ENCODE data around the gene ARFRP1.
"Not testable (repeated sequence)": the region's sequence is repeated elsewhere in the genome, so short reads cannot be mapped to it uniquely, and the experiment has no call there.

Gene ARFRP1

DNA sequence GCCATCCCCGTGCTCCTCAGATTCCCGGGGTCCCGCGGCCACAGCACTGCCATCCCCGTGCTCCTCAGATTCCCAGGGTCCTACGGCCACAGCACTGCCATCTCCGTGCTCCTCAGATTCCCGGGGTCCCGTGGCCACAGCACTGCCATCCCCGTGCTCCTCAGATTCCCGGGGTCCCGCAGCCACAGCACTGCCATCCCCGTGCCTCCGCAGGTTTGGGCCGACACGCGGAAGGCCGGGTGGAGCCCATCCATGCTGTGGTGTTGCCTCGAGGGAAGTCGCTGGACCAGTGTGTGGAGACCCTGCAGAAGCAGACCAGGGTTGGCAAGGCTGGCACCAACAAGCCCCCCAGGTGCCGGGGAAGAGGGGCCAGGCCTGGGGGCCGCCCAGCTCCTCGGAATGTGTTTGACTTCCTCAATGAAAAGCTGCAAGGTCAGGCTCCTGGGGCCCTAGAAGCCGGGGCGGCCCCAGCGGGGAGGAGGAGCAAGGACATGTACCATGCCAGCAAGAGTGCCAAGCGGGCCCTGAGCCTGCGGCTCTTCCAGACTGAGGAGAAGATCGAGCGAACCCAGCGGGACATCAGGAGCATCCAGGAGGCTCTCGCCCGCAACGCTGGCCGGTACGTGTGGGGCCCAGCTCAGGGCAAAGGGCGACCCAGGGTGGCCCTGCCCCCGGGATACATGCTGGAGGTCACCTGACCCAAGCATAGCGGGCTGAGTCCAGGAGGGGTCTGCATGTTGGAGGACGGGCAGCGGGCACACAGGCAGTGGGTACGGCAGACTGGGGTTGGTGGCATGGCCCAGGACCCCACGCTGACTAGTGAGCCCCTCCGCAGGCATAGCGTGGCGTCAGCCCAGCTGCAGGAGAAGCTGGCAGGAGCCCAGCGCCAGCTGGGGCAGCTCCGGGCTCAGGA is 27.4 kb upstream of the ARFRP1 start:
- intact Hi-C loops (cut with DNase I) = no loop called here
- peak in 5 of 10 donors; percentile 38 to 93 (median 78) for DNase-seq

DNA sequence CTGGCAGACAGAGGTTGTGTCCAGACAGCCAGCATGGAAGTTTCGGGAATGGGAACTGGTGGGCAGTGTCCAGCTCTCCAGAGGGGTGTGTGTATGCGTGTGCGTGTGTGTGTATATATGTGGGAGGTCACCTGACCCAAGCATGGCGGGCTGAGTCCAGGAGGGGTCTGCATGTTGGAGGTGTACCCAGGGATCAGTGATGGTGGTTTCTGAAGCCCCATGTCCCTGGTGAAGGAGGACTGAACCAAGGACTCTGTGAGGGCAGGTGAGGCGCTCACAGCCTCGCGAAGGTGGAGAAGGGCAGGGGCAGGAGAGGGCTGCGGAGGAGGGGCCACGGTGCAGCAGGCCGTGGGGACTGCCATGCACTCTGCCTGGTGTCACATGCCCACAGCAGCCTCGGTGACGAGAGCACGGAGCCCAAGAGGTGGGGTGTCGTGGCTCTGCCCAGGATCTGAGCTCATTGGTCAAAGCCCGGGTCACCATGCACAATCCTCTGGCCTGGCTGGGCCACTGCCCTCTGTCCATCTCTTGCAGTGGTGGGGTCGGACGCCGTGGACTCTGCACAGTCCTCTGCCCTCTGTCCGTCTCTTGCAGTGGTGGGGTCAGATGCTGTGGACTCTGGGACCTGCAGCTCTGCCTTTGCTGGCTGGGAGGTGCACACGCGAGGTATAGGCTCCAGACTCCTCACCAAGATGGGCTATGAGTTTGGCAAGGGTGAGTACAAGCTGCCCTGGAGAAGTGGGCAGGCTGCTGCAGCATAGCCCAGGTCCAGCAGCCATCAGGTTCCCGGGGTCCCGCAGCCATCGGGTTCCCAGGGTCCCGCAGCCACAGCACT is 26.6 kb upstream of the ARFRP1 start:
- intact Hi-C loops (cut with DNase I) = no loop called here
- peak in 3 of 10 donors; percentile 31 to 78 (median 67) for DNase-seq

DNA sequence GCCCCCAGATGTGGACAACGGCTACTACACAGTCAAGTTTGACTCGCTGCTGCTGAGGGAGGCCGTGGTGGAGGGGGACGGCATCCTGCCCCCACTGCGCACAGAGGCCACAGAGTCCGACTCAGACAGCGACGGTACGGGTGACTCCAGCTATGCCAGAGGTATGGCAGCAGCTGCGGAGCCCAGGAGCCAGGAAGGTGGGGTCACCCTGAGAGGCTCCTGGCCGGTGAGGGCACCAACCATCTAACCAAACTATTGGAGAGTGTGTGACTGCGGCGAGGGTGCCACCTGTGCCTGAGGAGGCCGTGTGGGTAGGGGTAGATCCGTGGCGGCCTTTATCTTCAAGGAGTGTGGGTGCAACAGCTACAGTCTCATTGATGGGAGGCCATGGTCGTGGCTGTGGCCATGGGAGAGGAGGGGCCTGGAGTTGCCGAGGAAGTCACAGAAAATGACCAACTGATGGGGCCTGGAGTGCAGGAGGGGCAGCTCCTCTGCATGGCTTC is 25.9 kb upstream of the ARFRP1 start:
- intact Hi-C loops (cut with DNase I) = no loop called here
- peak in 3 of 10 donors; percentile 47 to 64 (median 60) for DNase-seq

DNA sequence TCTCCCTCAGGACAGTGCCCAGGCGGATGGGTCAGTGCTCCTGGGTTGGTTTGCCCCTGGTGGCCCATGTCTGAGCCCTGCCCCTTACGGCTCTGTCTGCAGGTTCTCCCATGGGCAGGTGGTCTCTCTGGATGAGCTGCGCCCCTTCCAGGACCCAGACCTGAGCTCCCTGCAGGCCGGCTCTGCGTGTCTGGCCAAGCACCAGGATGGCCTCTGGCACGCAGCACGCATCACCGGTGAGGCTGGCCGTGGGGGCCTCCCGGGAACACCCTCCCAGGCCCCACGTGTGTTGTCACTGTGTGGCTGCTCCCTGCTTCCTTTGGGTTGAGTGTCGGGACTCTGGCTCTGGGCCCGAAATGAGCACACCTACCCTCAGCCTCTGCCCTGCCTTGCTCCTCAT is 25.3 kb upstream of the ARFRP1 start:
- intact Hi-C loops (cut with DNase I) = no loop called here
- DNase-seq = peak in 3 of 10 donors; percentile 50 to 69 (median 64)

DNA sequence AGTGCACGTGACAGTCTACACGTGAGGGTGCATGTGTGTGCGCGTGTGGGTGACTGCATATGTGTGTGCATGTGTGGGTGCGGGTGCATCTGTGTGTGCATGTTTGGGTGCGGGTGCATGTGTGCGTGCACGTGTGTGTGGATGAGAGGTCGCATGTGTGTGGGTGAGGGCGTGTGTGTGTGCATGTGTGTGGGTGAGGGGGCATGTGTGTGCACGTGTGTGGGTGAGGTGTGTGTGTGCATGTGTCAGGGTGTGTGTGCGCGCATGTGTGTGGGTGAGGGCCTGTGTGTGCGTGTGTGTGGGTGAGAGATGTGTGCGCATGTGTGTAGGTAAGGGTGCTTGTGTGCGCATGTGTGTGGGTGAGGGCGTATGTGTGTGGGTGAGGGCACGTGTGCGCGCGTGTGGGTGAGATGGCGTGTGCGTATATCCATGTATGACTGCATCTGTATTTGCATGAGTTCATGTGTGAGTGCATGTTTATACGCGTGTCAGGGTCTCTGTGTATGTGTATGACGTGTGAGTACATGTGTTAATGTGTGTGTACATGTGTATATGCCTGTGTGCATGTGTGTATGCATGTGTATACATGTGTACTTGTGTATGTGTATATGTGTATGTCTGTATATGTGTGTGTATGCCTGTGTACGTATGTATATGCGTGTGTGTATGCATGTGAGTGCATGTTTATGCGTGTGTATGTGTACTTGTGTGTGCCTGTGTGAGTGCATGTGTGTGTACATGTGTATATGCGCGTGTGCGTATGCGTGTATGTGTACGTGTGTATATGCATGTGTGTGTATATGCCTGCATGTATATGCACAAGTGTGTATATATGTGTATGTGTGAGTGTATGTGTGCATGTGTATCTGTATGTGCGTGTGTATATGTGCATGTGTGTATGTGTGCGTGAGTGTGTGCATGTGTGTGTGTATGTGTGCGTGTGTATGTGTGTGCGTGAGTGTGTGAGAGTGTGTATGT is 24.6 kb upstream of the ARFRP1 start:
- peak in 3 of 10 donors; percentile 9 to 26 (median 24) for DNase-seq
- intact Hi-C loops (cut with DNase I) = no loop called here

DNA sequence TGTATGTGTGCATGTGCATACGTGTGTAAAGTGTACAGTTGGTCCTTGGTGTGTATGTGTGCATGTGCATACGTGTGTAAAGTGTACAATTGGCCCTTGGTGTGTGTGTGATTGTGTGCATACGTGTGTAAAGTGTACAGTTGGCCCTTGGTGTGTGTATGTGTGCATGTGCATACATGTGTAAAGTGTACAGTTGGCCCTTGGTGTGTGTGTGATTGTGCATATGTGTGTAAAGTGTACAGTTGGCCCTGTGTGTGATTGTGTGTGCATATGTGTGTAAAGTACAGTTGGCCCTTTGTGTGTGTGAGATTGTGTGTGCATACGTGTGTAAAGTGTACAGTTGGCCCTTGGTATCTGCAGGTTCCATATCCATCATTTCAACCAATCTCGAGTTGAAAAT is 23.6 kb upstream of the ARFRP1 start:
- peak in 1 of 10 donors; percentile 1 for DNase-seq
- intact Hi-C loops (cut with DNase I) = no loop called here

DNA sequence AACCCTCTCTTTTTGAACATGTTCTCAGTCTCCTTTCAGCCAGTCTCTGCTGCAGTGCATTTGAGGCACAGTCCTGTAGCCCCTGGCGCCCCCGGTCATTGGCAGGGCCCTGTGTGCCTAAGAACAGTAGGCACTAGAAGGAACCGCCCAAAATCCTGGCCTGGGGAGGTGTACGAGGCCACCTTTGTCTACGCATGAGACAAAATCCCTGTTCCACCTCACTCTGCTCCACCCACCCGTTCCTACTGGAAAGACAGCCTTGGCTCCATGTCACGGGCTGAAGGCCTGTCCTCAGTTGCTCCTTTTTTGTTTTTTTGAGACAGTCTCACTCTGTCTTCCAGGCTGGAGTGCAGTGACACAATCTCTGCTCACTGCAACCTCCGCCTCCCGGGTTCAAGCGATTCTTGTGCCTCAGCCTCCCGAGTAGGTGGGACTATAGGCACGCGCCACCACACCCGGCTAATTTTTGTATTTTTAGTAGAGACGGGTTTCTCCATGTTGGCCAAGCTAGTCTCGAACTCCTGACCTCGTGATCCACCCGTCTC is 22.5 kb upstream of the ARFRP1 start:
- intact Hi-C loops (cut with DNase I) = not testable (repeated sequence)
- DNase-seq = peak in 3 of 10 donors; percentile 11 to 53 (median 33)

DNA sequence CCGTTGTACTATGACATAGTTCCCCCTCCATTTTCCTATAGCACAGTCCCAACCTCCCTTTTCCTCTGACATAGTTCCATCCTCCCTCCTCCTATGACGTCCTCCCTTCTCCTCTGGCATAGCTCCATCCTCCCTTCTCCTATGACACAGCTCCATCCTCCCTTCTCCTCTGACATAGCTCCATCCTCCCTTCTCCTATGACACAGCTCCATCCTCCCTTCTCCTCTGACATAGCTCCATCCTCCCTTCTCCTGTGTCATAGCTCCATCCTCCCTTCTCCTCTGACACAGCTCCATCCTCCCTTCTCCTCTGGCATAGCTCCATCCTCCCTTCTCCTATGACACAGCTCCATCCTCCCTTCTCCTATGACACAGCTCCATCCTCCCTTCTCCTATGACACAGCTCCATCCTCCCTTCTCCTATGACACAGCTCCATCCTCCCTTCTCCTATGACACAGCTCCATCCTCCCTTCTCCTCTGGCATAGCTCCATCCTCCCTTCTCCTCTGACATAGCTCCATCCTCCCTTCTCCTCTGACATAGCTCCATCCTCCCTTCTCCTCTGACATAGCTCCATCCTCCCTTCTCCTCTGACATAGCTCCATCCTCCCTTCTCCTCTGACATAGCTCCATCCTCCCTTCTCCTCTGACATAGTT is 15.3 kb upstream of the ARFRP1 start:
- intact Hi-C loops (cut with DNase I) = not testable (repeated sequence)

DNA sequence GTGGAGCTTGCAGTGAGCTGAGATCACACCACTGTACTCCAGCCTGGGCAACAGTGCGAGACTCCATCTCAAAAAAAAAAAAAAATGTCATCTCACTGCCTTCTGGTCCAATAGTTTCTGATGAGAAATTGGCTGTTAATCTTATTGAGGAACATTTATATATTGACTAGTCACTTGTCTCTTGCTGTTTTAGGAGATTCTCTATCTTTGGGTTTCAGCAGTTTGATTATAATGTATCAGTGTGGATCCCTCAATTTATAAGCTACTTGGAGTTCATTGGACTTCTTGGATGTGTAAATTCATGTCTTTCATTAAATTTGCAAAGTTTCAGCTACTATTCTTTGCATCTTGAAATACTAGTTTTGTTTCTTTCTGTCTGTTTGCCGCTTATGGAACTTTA is 11.2 kb upstream of the ARFRP1 start:
- intact Hi-C loops (cut with DNase I) = no loop called here
- peak in 1 of 10 donors; percentile 6 for DNase-seq

More for the DNA sequence above, 15.3 kb upstream of the ARFRP1 start:
- DNase-seq = not testable (repeated sequence)

DNA sequence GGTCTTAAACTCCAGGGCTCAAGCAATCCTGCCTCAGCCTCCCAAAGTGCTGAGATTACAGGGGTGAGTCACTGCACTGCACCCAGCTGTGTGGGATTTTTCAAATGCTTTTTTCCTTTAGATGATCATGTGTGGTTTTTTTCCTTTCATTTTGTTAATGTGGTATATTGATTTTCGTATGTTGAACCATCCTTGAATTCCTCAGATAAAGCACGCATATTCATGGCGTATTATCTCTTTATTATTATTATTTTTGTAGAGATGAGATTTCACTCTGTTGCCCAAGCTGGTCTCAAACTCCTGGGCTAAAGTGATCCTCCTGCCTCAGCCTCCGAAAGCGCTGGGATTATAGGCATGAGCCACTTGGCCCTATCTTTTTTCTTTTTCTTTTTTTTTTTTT is 7.1 kb upstream of the ARFRP1 start:
- no peak for DNase-seq
- intact Hi-C loops (cut with DNase I) = no loop called here

DNA sequence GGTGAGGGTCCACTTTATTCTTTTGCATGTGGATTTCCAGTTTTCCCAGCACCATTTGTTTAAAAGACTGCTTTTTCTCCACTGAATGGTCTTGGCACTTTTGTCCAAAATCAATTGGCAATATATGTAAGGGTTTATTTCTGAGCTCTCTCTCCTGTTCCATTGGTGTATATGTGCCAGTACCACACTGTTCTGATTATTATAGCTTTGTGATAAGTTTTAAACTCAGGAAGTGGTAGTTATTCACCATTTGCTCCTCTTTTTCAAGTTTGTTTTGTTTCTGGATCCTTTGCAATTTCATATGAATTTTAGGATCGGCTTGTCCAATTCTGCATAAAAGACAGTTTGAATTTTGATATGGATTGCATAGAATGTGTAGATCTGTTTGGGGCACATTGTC is 4.4 kb upstream of the ARFRP1 start:
- no peak for DNase-seq
- intact Hi-C loops (cut with DNase I) = no loop called here

DNA sequence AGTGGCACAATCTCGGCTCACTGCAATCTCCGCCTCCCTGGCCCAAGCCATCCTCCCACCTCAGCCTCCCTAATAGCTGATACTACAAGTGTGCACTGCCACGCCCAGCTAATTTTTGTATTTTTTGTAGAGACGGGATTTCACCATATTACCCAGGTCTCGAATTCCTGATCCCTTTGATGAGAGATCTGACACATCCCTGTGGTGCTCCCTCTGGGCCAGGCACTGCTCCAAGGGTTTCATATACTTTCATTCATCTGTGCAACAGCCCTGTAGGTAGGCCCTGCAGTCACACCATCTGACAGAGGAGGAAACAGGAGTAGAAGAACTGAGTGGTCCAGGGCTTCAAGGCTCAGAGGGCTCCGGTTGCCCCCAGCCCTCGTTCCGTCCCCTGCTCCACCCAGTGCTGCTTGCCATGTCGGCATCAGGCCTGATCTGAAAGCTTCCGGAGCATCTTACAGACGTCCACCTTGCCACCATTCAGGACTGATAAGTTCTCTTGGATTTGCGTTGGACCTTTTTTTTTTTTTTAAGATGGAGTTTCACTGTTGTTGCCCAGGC is 3.4 kb upstream of the ARFRP1 start:
- DNase-seq = peak in 3 of 10 donors; percentile 10 to 21 (median 15)
- intact Hi-C loops (cut with DNase I) = no loop called here

DNA sequence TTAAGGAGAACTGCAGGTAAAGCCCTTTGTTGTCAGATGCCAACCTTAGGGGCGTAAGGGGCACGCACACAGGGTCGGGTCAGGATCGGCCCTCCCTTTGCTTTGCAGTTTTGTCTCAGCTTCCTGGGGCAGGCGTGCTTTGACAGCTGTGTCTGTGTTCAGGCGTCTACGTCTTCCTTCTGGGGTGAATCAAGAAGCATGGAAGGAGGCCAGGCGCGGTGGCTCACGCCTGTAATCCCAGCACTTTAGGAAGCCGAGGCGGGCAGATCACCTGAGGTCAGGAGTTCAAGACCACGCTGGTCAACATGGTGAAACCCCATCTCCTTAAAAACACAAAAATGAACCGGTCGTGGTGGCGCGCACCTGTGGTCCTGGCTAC is 1.4 kb upstream of the ARFRP1 start:
- peak in 3 of 10 donors; percentile 10 to 54 (median 48) for DNase-seq
- intact Hi-C loops (cut with DNase I) = loop anchor here (10.0 kb wide), 1 partner anchor 156 kb away; the partner anchor contains the start of genes ABHD16B and TPD52L2

DNA sequence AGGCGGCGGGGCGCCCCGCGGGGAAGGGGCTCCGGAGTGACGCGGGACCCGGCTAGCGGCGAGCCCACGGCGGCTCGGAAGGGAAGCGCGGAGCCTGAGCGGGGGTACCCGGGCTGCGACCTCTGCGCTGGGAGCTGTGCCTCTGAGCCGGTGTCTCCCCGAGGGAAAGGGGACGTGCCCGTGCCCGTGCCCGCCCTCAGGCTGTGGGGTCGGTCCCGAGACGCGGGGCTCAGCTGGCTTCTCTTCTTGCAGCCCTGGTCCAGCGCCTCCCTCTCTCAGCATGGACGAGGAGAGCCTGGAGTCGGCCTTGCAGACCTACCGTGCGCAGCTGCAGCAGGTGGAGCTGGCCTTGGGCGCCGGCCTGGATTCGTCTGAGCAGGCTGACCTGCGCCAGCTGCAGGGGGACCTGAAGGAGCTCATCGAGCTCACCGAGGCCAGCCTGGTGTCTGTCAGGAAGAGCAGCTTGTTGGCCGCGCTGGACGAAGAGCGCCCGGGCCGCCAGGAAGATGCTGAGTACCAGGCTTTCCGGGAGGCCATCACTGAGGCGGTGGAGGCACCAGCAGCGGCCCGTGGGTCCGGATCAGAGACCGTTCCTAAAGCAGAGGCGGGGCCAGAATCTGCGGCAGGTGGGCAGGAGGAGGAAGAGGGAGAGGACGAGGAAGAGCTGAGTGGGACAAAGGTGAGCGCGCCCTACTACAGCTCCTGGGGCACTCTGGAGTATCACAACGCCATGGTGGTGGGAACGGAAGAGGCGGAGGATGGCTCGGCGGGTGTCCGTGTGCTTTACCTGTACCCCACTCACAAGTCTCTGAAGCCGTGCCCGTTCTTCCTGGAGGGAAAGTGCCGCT is 749 bp upstream of the ARFRP1 start:
- intact Hi-C loops (cut with DNase I) = loop anchor here (10.0 kb wide), 1 partner anchor 156 kb away; the partner anchor contains the start of genes ABHD16B and TPD52L2
- DNase-seq = peak in 3 of 10 donors; percentile 64 to 84 (median 82)

DNA sequence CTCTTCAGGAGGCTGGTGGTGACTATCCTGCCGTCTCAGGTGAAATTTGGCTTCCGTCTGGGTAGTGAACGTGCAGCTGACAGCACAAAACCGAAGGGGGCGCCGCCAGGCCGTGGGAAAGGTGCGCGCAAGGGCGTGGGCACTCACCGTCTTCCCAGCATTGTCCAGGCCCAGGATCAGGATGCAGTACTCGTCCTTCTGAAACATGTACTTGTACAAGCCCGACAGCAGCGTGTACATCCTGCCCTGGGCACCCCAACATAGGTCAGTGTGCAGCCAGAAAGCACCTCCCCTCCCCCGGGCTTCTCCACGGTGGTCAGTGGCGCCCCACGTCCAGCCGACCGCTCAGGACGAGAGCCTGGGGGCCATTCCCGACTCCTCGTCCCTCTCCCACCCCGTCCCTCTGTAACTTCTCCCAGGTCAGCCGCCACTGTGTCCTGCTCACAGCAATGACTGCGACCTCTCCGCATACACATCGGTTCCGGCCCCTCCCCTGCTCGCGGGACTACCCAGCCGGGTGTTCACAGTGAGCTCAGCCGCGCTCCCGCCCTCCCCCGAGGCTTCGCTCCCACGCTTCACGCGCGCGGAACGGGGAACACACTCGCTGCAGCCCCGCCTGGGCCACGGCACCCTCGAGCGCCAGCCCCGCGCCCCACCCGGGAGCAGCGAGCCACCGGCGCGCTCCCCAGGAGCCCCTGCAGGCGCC is 771 bp downstream of the ARFRP1 start:
- peak in 3 of 10 donors; percentile 85 to 89 (median 88) for DNase-seq
- intact Hi-C loops (cut with DNase I) = loop anchor here (1.0 to 10.0 kb wide), 3 partner anchors 49 to 250 kb away; partner anchors contain the start of genes ABHD16B, RTEL1, TPD52L2 and UCKL1

DNA sequence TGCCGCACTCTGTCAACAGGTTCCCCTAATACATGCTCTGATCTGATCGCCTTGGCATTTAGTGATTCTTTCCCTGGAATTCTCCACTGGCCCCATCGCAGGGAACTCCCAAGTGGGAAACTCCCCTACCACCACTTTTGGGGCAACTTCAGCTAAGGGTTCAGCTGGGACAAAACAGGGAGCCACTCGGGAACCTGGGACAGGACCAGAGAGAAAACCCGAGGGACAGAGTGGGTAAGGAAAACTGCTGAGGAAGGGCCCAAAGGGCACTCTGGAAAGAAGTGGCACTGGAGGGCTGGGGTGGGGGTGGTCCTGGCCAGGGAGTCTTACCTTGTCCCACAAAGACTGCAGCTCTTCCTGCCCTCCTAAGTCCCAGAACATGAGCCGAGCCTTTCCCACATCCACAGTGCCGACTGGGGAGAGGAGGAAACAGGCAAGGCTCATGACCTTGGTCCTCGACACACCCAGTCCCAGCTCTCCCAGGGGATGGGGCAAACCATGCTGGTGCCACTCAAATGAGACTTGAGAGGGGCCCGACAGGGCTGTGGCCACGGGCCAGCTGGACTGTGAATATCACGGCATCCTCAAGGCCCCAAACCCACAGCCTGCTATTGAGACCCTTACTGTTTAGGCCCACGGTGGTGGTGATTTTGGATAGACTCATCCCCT is 1.6 kb downstream of the ARFRP1 start:
- peak in 3 of 10 donors; percentile 32 to 62 (median 52) for DNase-seq
- intact Hi-C loops (cut with DNase I) = loop anchor here (2.0 to 10.0 kb wide), 2 partner anchors 159 to 251 kb away; partner anchors contain the start of genes ABHD16B, TPD52L2 and UCKL1
